NCI-H2107 treated with DMSO at 0.1 percent for 48 hours (cell line): ENCODE results near the gene RERE.
"Not testable (repeated sequence)": the region's sequence is repeated elsewhere in the genome, so short reads cannot be mapped to it uniquely, and the experiment has no call there.

ENCODE experiments used
- DNase-seq: peaks from one replicate; lab custom pipeline; 2025; ENCODE audit not compliant: unreplicated experiment; lab: John Stamatoyannopoulos, UW

The RERE gene

GRCh38 chr1:8461351-8462110 lies 355.9 kb downstream of the RERE start:
- DNase-seq, result no peak

- no peak for DNase-seq
Measured at GRCh38 chr1:8460784-8461183, 356.7 kb downstream of the RERE start.

DNA sequence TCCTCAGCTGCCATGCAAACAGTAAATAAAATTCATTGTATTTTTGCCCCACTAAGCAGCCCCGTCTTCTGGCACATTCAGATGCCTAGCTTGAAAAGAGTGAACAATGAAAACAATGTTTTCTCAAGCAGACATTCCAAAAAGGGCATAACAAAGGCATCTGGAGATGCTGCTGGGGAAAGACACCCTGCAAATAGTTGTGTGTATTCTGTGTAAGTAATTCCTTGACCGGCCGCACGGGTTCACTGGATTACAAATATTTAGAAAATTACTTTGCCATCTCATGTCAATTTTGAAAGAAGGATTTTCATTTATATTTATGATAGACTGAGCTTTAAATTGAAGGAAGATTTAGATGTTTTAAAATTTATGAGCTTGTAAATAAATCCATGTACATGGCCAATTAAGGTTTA lies 357.3 kb downstream of the RERE start:
- no peak for DNase-seq

DNA sequence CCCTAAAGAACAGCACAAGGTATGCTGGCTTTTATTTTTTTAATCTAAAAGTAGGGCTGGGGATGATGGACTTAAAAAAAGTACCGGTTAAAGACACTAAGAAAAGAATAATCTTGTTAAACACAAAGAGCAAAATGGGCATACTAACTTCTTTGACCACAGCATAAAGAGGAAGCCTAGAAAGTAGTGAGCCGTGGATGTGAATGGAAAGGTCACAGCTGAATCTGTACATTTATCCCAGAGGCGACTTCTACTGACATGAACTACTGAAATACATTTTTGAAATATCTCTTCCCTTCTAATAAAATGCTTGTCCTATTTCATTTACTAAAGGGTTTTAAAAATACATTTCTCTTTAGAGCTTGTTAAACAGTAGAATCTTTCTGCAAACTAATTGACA lies 358.8 kb downstream of the RERE start:
- DNase-seq, result no peak

DNA sequence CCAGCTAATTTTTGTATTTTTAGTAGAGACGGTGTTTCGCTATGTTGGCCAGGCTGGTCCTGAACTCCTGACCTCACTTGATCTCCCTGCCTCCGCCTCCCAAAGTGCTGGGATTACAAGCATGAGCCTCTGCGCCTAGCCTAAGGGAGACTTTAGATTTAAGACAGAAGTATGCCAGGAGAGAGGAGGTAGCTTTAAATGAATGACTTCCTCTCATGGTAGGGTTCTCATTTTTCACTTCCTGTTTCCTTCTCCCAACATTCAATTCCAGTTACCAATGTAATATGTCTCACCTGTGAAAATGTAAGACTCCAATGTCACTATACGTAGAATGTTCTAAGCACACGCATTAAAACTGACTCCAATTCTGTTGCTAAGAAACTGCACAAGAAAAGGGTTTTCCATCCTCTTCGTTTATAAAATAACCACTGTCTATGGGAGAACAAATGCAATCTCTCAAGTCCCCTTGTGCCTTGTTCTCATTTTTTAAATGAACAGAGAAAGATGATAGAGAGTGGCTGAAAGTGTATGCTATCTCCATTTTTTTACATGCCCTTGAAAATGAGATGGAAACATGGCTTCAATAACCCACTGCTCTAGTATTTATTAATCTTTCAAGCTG lies 359.6 kb downstream of the RERE start:
- DNase-seq, result no peak

DNA sequence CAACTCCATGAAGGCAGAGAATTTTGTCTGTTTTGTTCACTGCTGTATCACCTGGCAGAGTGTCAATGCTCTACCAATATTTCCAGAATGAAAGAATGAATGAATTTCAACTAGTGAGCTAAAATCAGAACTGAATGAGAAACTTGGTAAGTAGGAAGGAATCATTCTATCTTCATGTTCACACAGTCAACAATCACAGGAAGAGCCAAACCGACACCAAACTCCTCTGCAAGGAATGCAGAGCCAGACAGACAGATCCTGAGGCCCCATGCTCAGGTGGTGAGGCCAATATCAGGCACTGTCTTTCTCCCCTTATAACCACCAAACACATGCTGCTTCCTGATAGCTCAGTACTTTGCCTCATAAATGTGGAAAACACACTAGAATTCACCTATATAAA lies 360.4 kb downstream of the RERE start:
- DNase-seq, result no peak

- DNase-seq, result no peak
Measured at GRCh38 chr1:8456308-8456912, 361.0 kb downstream of the RERE start.

- DNase-seq, result no peak
Measured at GRCh38 chr1:8455700-8456307, 361.6 kb downstream of the RERE start.

- DNase-seq, result no peak
Measured at GRCh38 chr1:8450312-8450711, 367.1 kb downstream of the RERE start.

DNA sequence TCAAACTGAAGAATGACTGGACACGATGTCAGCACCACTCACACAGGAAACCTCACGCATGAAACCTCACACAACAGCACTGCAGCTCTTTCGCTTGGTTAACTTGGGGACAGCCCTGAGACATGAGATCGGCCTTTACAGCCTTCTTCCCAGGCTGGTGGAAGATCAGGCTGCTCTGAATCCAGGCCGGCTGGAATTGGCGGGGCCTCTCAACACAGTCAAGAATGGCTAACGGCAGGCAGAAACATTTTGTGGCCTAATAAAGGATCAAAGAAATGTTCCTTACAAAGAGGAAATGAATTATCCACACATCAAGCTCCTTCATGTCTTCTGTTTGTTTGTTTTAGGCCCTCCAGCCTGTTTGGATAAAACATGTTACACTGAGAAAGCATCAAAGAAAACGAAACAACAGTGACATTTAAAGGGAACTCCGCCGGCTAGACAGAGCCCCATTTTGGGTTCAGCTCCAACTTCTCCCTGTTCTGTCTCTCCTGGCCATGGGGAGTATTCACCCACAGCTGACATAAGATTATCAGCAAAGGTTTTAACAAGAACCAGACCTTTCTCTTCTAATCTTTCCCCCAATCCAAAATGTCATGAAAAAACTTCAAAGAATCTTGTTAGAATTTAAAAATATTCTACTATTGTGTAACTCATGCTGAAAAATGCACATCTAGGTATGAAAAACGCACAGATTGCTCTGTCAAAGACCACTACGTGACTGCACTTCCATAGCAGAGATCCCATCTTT lies 368.4 kb downstream of the RERE start:
- no peak for DNase-seq

- not testable (repeated sequence) for DNase-seq
Measured at GRCh38 chr1:8448505-8448904, 368.9 kb downstream of the RERE start.

GRCh38 chr1:8447616-8448150 lies 369.8 kb downstream of the RERE start:
- no peak for DNase-seq

GRCh38 chr1:8446119-8446518 lies 371.3 kb downstream of the RERE start:
- not testable (repeated sequence) for DNase-seq

GRCh38 chr1:8443558-8444194 lies 373.8 kb downstream of the RERE start:
- DNase-seq, result no peak

GRCh38 chr1:8441426-8441825 lies 376.0 kb downstream of the RERE start:
- no peak for DNase-seq

GRCh38 chr1:8439015-8439702 lies 378.3 kb downstream of the RERE start:
- peak; percentile 56 for DNase-seq

DNA sequence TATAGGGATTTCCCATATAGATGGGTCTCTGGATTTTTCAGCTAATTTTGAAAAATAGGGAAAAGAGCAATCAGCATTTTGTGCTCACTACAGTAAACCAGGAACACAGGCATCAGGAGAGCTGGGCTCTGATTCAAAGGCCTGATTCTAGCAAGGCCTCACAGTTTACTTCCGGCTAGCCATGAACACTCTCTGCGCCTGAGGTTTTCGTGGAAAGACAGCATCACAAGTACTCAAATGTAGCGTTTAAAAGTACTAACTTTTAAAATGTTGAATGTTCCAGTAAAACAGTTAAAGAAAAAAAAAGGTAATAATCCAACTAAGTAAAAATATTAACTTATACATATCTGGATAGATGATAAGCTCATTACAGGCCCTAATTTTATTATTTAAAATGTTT lies 379.0 kb downstream of the RERE start:
- no peak for DNase-seq

GRCh38 chr1:8437347-8437746 lies 380.1 kb downstream of the RERE start:
- DNase-seq, result no peak

DNA sequence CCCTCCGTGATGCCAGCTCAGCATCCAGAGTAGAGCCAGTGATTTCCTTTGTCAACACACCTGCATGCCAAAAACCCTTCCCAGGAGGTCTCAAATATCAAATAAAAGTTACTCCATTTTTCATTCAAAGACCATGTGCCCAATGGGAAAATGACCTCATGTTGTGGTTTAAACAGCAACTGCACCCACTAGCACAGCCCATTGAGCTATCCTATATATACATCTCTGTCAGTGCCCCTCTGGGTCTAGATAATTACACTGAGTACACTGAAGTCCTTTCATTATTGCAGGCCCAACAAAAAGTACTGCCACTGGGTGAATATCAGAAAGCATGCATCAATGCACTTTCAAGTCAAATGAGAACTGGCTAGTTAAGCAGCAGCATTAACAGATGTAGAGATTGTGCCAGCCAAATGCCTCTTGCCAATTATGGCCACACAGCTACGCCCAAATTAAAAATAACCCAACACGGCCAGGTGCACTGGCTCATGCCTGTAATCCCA lies 381.8 kb downstream of the RERE start:
- DNase-seq, result no peak

- no peak for DNase-seq
Measured at GRCh38 chr1:8434101-8434500, 383.3 kb downstream of the RERE start.
